ENCODE measurements around the gene UBL7. TPM values are rescaled to one million over a fixed set of nuclear protein-coding genes. Genes with fewer than 3 reads are reported as not detected.

Gene UBL7
- total and polyA plus RNA-seq, 10 of the 15 experiments (the other 5 are each of a cell fraction or from before 2014, with no cell fraction given), result 25.9 to 145 (median 90.1) TPM

DNA sequence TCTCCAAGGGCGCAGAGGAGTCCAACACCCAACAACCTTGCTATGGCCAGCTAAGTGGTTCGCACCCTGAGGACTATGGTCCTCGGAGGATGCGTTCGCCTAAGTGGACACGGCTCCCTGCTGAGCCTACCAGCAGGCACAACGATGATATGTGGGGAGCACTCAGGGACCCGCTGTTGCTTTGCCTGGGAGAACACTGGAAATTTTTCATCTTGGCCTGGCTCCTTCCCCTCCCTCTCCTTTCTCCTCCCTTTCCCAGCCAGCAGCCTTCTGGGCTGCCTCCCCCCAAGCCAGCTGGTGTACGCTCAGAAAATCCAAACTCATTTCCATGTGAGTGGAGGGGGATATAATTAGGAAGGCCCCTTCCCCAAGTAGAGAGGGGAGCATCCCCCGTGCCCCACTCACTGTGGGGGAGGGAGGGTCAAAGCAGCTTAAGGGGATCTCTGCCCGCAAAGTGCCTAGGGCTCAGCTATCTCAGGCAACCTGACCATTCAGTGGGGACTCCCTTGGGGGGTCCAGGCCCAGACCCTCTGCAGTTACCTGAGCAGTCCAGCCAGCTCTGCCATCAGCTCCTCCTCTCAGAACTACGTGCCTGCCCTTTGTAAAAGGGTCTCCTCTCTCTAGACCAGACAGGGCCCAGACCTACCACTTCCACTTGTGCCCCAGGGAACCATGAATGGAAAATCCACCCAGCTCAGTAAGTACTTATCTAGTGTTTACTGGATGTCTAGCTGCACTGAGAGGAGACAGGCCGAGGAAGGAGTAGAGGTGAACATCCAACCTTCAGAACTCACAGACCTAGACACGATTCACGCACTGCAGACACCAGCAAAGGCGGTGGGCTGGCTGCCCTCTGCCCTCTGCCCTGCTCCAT is 26.5 kb downstream of the UBL7 start:
- peaks cover 5% of the 10 kb centered on the region for H4K20me1 ChIP-seq (ENCODE audit: control insufficient read depth, insufficient read depth)
- no peak; the same call in 2 of the 3 replicates for ATAC-seq
- H3K27me3 ChIP-seq (replicated peaks in 1 of 2; ENCODE audit: control insufficient read depth in 2 of 2, insufficient read depth in 2 of 2, low read length in 1 of 2), result no peaks in the 10 kb centered on the region
- CTCF ChIA-PET, result interaction anchor here (0.6 to 22.3 kb wide), 8 partner anchors 8 to 58 kb away, joined by 3 to 655 read pairs (median 6); partner anchors contain the start of gene CYP11A1
- H3K4me2 ChIP-seq (ENCODE audit: control insufficient read depth, insufficient read depth), result peak overlapping the region; percentile 96
- peak; percentile 47 for FAIRE-seq
- DNase-seq (ENCODE audit: low read depth, low spot score), result no peak
- H3K36me3 ChIP-seq (ENCODE audit: control insufficient read depth in 2 of 2, insufficient read depth in 2 of 2, low read length in 1 of 2), result 0 out of 4 replicates have a peak, but pooled peaks cover 0 to 5% of the 10 kb centered on the region in 2 experiments
- intact Hi-C loops (cut with micrococcal nuclease; ENCODE audit: unreplicated experiment), result loop anchor here (1.0 to 5.0 kb wide), 4 partner anchors 27 to 183 kb away; partner anchors contain the start of genes ARID3B, CLK3 and UBL7
- SMC1A ChIA-PET (ENCODE audit: uncharacterized antibody, unreplicated experiment), result interaction anchor here (0.6 to 25.4 kb wide), 9 partner anchors 8 to 108 kb away, joined by 3 to 544 read pairs (median 6); no protein-coding TSS in a partner anchor
- peaks cover 24% of the 10 kb centered on the region for H3K4me1 ChIP-seq (ENCODE audit: control insufficient read depth, insufficient read depth, low read length)
- RAD21 ChIA-PET (ENCODE audit: unreplicated experiment), result interaction anchor here (1.7 to 24.4 kb wide), 4 partner anchors 35 to 59 kb away, joined by 7 to 496 read pairs (median 123); no protein-coding TSS in a partner anchor
- peaks cover 53% of the 10 kb centered on the region for H3K79me2 ChIP-seq (ENCODE audit: control insufficient read depth, insufficient read depth, low read length)
- BruUV-seq (replicated peaks), result TSS peak; percentile 87
- in situ Hi-C loops (cut with MboI), result loop anchor here (5.0 kb wide), 1 partner anchor 52 kb away; no protein-coding TSS in a partner anchor
- no peaks in the 10 kb centered on the region for H3K9me3 ChIP-seq (replicated peaks; ENCODE audit: control insufficient read depth, insufficient read depth, low read length)
- TF ChIP-seq HDGF (IDR thresholded peaks at IDR 0.05) (0 out of 2 replicates have a peak, but pooled peaks have one; percentile 75), POU2F2 (IDR thresholded peaks at IDR 0.05; ENCODE audit: borderline replicate concordance, low read depth, low read length) (no peak), CREM (IDR thresholded peaks at IDR 0.05; ENCODE audit: low read depth) (0 out of 2 replicates have a peak, but pooled peaks have one; percentile 2), SMAD5 (IDR thresholded peaks at IDR 0.05; ENCODE audit: low read depth) (0 out of 2 replicates have a peak, but pooled peaks have one; percentile 12), CHD4 (IDR thresholded peaks at IDR 0.05) (no peak)
- TF ChIP-seq, protein P1, sequence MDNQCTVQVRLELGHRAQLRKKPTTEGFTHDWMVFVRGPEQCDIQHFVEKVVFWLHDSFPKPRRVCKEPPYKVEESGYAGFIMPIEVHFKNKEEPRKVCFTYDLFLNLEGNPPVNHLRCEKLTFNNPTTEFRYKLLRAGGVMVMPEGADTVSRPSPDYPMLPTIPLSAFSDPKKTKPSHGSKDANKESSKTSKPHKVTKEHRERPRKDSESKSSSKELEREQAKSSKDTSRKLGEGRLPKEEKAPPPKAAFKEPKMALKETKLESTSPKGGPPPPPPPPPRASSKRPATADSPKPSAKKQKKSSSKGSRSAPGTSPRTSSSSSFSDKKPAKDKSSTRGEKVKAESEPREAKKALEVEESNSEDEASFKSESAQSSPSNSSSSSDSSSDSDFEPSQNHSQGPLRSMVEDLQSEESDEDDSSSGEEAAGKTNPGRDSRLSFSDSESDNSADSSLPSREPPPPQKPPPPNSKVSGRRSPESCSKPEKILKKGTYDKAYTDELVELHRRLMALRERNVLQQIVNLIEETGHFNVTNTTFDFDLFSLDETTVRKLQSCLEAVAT (IDR thresholded peaks at IDR 0.05), result 0 out of 2 replicates have a peak, but pooled peaks have one; percentile 72
- TF ChIP-seq, protein P2, sequence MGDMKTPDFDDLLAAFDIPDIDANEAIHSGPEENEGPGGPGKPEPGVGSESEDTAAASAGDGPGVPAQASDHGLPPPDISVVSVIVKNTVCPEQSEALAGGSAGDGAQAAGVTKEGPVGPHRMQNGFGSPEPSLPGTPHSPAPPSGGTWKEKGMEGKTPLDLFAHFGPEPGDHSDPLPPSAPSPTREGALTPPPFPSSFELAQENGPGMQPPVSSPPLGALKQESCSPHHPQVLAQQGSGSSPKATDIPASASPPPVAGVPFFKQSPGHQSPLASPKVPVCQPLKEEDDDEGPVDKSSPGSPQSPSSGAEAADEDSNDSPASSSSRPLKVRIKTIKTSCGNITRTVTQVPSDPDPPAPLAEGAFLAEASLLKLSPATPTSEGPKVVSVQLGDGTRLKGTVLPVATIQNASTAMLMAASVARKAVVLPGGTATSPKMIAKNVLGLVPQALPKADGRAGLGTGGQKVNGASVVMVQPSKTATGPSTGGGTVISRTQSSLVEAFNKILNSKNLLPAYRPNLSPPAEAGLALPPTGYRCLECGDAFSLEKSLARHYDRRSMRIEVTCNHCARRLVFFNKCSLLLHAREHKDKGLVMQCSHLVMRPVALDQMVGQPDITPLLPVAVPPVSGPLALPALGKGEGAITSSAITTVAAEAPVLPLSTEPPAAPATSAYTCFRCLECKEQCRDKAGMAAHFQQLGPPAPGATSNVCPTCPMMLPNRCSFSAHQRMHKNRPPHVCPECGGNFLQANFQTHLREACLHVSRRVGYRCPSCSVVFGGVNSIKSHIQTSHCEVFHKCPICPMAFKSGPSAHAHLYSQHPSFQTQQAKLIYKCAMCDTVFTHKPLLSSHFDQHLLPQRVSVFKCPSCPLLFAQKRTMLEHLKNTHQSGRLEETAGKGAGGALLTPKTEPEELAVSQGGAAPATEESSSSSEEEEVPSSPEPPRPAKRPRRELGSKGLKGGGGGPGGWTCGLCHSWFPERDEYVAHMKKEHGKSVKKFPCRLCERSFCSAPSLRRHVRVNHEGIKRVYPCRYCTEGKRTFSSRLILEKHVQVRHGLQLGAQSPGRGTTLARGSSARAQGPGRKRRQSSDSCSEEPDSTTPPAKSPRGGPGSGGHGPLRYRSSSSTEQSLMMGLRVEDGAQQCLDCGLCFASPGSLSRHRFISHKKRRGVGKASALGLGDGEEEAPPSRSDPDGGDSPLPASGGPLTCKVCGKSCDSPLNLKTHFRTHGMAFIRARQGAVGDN (IDR thresholded peaks at IDR 0.05), result no peak
- peak overlapping the region; percentile 69 for H3K4me3 ChIP-seq
- peak overlapping the region; percentile 87 for H3K27ac ChIP-seq (ENCODE audit: control insufficient read depth, insufficient read depth)
- POLR2A ChIA-PET, result interaction anchor here (0.5 to 16.6 kb wide), 11 partner anchors 8 to 464 kb away, joined by 3 to 325 read pairs (median 4); partner anchors contain the start of gene UBL7
- H2AFZ ChIP-seq (ENCODE audit: control insufficient read depth, low read depth, low read length), result peak overlapping the region; percentile 48
- H3K9ac ChIP-seq (ENCODE audit: control insufficient read depth, insufficient read depth, low read length), result peak overlapping the region; percentile 72
- 40% methylated on average over 16 of the region's 16 CpGs for WGBS (ENCODE audit: insufficient coverage, insufficient replicate concordance, low lambda C conversion rate, missing lambda C conversion rate)

Measured in GM12878 (cell line).